ENCODE data around the gene MCAM.

DNA sequence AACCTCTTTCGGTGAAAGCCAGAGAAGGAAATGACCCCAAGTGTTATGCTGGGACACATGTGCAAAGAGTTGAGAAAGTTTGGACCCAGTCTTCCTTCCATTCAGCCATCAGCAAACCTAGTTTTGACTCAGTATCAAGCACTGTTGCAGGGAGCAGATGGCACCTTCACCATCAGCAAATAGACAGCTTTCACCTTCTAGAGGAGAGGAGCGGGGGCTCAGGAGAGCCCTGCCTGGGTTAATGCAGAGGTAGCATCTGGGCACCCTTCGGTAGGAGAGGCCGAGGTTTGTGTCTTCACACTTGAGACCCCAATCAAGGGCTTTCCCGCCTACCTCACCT lies 45.8 kb upstream of the MCAM start:
- TF ChIP-seq, protein P1, sequence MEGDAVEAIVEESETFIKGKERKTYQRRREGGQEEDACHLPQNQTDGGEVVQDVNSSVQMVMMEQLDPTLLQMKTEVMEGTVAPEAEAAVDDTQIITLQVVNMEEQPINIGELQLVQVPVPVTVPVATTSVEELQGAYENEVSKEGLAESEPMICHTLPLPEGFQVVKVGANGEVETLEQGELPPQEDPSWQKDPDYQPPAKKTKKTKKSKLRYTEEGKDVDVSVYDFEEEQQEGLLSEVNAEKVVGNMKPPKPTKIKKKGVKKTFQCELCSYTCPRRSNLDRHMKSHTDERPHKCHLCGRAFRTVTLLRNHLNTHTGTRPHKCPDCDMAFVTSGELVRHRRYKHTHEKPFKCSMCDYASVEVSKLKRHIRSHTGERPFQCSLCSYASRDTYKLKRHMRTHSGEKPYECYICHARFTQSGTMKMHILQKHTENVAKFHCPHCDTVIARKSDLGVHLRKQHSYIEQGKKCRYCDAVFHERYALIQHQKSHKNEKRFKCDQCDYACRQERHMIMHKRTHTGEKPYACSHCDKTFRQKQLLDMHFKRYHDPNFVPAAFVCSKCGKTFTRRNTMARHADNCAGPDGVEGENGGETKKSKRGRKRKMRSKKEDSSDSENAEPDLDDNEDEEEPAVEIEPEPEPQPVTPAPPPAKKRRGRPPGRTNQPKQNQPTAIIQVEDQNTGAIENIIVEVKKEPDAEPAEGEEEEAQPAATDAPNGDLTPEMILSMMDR (IDR thresholded peaks at IDR 0.05): no peak
- no peak for TF ChIP-seq EZH2 (IDR thresholded peaks at IDR 0.05)
- no peak for TF ChIP-seq EZH2phosphoT487 (IDR thresholded peaks at IDR 0.05)

Data from neural progenitor cell (in vitro differentiated cells).